Stimulated activated CD8-positive, alpha-beta memory T cell treated with anti-CD3 and anti-CD28 coated beads, Interleukin-4, amount 100 ng/mL, for 48 hours (primary cell): ENCODE measurements around the gene SHOC2.

ENCODE experiments used
- DNase-seq: peaks from one replicate; pipeline ENCODE4 v3.0.0-alpha.2; 2020

Gene SHOC2

DNA sequence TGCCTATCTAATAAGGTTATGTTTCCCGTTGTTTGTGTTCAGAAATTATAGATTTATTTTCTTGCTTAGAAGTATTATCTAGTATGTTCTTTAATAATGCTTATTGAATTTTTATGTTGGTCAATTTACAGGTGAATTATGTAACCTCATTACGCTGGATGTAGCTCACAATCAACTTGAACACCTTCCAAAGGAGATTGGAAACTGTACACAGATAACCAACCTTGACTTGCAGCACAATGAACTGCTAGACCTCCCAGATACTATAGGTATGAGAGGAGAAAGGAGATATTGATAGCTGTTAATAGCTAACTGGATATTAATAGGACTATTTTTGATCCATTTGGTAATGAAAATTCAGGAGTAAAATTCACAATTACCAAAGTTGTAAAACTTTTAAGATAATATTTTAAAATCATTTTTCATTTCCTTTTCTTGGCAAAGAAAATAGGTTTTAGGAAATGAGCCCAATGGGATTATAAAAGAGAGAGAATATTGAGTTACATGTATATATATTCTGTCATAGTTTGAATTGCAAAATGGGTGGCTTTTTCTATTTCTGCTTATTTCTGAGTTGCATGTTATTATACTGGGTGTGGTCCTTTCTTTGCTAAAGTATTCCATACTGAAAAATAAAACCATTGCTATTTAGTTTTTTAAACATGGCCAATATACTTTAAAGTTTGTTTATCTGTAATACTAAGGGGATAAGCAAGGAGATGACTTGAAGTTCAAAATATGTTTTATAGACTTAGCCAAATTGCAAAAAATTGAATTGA lies 66.3 kb downstream of the SHOC2 start:
- DNase-seq: no peak

DNA sequence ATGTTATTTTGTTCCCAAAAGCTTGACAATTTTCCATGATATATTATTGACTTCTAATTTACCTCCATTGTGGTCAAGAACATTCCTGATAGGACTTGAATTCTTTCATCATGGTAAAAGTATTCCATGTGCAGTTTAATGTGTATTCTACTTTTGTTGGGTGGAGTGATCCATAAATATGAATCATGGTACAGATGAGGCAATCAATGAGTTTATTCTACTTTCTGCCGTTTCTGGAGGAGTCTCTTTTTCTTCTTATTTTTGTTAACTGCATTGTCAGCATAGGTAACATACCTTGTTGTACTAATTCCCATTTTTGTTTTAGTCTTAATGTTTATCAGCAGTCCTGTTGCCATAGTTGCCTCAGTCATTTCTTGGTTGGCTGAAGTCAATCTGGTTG lies 69.6 kb downstream of the SHOC2 start:
- no peak for DNase-seq

- DNase-seq: no peak
Measured at GRCh38 chr10:110992006-110992800, 72.8 kb downstream of the SHOC2 start.

DNA sequence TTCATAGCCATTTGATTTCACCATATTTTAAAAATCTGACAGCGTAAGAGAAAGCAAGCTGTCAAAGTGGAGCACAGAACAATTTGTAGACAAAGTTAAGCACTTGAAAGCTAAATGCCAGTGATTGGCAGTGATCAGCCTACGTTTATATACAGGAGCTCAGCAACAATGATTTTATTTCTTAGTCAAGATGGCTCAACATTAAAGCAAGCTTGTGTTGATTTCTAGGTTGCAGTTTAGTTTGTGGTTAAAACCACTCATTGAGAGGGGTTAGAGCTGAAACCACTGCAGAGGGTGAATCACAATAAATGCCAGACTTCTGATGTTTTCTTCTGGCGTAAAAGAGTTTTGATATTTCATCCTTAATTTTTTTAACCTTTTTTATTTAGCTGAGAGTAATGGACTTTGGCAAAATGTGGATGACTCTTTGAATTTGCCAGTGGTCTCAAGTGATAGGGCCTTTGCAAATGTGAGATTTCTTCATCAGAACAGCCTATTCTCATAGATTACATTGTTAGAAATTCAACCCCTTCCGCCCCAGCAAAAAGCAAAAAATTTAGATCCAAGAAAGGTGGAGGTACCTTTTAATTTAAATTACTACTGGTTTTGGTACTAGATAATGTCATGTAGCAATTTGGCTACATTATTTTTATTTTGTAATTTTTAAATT lies 73.8 kb downstream of the SHOC2 start:
- DNase-seq: no peak

GRCh38 chr10:110994406-110995086 lies 75.1 kb downstream of the SHOC2 start:
- no peak for DNase-seq

DNA sequence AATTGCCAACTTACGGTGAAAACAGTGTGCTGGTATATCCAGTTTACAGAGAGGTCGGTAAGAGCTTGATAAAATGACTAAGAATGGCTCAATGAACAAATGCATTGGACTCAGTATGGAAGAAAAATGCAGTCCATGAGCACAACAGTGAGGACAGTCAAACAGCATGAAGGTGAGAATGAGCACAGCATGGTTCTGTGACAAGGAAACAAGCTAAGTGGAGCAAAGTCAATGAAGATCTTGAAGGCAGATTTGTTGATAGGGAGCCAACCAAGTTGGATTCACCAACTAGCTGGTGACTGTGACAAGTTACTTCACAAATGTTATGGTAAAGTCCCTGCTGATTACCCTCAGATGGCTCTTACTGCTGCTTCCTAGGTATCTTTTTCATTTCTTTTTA lies 75.9 kb downstream of the SHOC2 start:
- no peak for DNase-seq

DNA sequence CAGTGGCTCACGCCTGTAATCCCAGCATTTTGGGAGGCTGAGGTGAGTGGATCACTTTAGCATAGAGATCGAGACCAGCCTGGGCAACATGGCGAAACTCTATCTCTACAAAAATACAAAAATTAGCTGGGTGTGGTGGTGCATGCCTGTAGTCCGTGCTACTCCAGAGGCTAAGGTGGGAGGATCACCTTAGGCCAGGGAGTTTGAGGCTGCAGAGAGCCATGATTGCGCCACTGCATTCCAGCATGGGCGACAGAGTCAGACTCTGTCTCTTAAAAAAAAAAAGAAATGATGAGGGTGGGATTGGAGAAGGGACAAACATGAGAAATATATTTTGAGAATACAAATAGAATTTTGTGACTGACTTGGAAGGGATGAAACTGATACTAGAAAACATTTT lies 76.9 kb downstream of the SHOC2 start:
- no peak for DNase-seq

GRCh38 chr10:111004016-111004415 lies 84.6 kb downstream of the SHOC2 start:
- no peak for DNase-seq

DNA sequence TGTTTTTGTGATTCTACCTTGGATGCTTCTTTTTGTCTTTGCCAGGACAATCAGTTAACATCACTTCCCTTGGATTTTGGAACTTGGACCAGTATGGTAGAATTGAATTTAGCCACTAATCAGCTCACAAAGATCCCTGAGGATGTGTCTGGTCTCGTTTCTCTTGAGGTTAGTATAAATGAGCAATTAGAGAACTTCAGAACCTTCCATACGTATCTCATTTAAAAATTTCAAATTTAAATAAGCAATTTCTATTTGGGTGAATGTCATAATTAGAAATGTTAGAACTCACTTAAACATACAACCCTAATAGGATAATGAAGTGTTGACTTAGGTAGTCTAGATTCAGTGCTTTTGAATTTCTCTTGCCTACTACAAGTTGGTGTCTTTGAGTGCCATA lies 88.1 kb downstream of the SHOC2 start:
- DNase-seq: no peak

DNA sequence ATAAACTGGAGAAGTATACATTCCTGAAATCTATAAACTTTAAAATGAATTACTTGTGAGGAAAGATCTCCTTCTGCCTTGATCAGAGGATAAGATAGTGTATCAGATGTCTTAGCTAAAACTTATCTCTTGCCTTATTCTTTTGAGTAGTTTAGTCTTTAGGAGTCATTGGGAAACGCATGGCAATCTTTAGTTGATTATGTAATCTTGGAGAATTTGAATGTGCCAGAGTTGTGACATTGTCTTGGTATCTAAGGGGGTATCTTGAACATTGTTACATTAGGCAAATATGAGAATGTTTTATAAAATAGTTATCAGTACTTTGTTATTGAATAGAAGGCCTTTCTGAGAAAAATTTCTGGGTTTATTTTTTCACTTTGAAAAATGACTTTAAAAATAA lies 95.8 kb downstream of the SHOC2 start:
- DNase-seq: no peak

DNA sequence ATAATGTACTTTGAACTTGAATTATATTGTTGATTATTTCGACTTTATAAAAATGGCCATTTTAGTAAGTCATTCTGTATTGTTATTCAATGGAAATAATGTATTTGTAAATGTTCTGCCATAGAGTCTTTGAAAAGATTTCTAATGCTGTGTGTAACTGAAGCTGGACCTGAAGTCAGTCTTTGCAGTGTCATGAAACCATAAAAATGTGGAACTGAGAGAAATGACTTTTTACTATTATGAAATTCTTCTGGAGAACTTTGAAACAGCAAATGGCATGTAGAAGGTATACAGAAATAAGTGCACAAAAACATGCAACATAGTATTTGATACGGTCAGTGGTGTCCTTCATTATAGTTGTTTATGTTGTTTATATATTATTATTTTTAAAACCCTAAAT lies 97.7 kb downstream of the SHOC2 start:
- no peak for DNase-seq

GRCh38 chr10:111018021-111018420 lies 98.6 kb downstream of the SHOC2 start:
- no peak for DNase-seq

DNA sequence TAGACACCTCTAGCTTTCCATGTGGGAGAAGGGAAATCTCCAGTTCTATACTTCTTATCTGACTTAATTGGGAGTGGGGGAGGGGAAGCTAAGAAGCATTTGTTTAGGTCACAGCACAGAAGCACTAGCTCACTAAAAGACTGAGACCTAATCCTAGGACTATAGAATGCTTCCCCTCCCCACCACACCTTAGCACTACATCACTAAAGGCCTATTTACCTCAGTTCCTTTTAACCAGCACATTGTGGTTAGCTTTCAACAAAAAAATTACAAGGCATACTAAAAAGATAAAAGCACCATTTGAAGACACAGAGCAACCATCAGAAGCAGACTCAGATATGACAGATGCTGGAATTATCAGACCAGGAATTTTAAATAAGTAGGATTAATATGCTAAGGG lies 103.7 kb downstream of the SHOC2 start:
- DNase-seq: no peak

GRCh38 chr10:111030042-111030750 lies 110.8 kb downstream of the SHOC2 start:
- no peak for DNase-seq

DNA sequence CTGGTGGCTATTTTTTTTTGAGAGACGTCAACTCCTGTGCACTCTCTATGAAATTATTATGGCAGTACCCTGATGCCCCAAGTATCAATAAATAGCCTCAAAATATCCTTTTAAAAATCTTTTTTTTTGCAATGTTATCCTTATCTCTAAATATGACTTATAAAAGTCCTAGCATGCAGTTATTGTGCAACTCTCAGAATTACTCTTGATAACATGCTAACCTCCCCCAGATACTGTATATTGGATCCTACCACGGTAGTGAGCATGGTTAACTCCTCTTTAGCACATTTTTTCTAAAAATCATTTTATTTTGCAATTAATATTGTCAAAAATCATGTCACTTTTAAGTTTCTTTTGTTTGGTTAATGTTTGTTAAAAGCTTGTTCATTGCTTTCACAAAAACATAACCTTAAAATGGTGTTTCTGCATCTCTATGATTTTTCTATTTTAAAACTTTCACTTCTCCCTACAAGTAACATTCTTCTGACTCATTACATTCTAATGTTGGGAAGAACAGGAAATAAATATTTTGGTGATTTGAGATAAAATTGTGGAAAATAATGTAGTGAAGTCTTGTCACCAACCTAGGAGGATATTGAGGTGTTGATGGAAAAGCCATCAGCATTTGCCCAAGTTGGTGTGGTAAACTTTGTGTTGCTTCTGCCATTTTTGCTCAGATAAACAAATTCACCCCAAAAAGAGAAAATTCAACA lies 115.3 kb downstream of the SHOC2 start:
- no peak for DNase-seq

GRCh38 chr10:111035542-111035941 lies 116.1 kb downstream of the SHOC2 start:
- DNase-seq: no peak

- no peak for DNase-seq
Measured at GRCh38 chr10:111037858-111038257, 118.5 kb downstream of the SHOC2 start.

- no peak for DNase-seq
Measured at GRCh38 chr10:111039522-111039921, 120.1 kb downstream of the SHOC2 start.

DNA sequence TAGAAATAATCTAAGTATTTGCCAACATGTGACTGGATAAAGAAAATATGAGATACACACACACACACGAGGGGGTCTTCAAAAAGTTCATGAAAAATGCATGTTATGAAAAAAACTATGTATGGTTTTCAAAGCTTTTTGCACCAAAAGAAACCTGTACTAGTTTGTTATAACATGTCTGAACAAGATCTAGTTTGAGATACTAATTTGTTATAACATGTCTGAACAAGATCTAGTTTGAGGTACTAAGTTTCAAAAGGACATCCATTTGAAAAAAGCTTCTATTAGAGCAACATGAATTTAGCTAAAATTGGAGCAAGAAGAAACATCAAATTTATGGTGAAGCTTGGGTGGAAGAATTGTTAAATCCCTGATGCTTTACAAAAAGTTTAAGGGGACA lies 137.6 kb downstream of the SHOC2 start:
- DNase-seq: no peak
